Stimulated activated CD4-positive, alpha-beta T cell treated with anti-CD3 and anti-CD28 coated beads, Interleukin-4, amount 100 ng/mL, for 4 hours (primary cell): ENCODE measurements around the gene SLTM.
A peak's percentile ranks its signal among the peaks of the same experiment; 100 is the strongest.
"Not testable (repeated sequence)": the region's sequence is repeated elsewhere in the genome, so short reads cannot be mapped to it uniquely, and the experiment has no call there.

Source experiments
- DNase-seq, 2 experiments: peaks; one replicate each; pipeline ENCODE4 v3.0.0-alpha.2; 2020

The SLTM gene

DNA sequence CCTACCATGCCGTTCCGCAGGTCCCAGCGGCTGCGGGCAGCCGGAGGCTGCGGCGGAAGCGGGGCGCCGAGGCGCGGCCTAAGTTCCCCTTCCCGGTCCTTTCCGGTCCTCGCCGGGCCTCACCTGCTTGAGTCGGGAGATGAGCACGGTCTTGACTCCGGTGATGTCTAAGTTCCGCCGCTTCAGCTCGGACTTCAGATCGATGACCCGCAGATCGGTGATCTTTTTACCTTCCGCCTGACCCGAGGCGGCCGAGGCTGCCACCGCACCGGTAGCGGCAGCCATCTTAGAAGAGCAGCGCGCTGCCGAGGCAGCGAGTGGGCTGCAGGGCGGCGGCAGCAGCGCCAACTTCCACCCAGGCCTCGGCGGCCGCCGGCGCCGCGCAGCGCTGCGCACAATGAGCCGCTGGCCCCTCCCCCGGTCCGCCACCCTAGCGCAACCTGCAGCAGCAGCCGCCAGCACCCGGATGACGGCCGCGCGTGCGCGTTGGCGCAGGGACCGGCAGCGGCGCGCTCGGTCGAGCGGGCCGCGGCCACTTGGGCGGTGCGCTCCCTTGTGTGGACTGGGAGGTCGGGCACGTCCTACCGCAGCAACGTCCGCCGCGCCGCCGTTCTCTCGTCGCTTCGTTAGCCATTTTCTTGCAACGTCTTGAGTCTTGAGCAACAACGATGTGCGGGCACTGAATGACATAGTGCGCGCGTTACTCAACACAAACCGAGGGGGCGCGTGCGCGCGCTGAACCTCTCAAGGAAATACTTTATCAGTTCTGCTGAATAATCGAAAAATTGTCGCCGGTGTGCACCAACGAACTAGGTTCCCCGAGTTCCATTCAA is at the start of gene SLTM:
SLTM (minus strand) TSS at position 399 of the 833 bp plus-strand sequence; CDS start at position 285, 114 bp downstream.
- peak; percentile 94 for DNase-seq

DNA sequence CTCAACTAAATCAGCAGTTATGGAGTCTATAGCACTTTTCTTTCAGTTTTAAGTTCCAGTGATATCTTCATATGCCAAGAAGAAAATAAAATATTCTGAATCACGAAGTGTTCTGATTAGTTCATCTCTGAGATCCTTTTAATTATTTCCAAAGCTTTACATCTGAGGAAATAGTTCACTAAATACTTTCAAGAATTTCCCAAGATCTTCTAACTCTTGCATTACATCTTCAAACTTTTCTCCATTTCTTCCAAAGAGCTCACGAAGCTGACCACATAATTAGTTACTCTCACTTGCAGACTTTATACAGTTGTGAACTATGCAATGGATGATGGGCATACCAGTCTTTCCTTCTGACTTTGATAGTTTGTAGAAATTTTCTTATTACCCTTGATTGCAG is 49.8 kb upstream of the SLTM start:
- DNase-seq: no peak

DNA sequence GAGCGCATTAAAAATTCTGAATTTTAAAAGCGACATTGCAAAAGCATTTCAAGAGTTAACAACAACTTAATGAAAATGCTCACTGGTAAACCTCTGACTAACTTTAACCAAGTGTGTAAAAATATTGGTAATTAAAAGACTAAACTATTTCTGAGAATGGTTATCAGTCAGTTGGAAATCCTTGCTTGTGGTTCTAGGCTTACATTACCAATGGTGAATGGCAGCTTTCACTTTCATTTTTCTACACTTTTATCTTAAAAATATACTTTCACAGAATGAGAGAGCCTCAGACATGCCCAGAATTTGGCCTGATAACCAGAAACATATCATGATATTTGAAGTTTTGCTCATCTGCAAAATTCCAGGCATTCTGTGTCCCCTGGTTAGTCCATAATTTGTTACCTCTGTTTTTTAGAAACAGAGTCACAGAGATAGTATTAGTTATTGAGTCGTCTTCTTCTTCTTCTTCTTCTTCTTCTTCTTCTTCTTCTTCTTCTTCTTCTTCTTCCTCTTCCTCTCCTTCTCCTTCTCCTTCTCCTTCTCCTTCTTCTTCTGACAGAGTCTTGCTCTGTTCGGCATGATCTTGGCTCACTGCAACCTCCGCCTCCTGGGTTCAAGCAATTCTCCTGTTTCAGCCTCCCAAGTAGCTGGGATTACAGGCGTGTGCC is 48.5 kb upstream of the SLTM start:
- no peak for DNase-seq

GRCh38 chr15:58980351-58980939 is 47.0 kb upstream of the SLTM start:
- no peak for DNase-seq

DNA sequence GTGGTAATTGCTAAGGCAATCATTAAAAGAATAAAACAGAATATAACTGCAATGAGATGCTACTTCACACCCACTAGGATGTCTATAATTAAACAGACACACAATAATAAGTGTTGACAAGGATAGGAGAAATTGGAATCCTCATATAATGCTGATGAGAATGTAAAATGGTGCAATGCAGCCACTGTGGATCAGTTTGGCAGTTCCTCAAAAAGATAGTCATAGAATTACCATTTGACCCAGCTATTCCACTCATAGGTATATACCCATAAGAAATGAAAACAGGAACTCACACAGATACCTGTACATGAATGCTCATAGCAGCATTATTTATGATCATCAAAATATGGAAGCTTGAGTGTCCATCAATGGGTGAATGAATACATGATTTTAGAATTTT is 44.4 kb upstream of the SLTM start:
- no peak for DNase-seq

GRCh38 chr15:58967479-58967878 is 34.0 kb upstream of the SLTM start:
- no peak for DNase-seq

DNA sequence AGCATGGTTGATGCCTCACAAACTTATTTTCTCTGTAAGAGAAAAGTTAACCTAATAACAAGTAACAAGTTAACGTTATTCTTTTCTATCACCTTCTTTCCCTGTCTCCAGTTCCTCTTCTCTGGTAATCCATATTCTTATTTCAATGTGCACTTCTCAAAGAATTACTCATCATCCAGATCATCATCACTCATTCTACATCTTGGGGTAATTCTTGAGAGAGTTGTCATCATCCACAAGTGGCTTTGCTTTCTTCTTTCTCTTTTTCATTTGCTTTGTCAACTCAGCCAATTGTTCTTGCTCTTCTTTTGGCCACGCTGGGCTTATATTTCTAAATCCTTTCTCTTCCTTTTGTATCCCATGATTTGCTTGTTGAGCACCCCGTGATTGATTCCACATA is 33.2 kb upstream of the SLTM start:
- DNase-seq: no peak

DNA sequence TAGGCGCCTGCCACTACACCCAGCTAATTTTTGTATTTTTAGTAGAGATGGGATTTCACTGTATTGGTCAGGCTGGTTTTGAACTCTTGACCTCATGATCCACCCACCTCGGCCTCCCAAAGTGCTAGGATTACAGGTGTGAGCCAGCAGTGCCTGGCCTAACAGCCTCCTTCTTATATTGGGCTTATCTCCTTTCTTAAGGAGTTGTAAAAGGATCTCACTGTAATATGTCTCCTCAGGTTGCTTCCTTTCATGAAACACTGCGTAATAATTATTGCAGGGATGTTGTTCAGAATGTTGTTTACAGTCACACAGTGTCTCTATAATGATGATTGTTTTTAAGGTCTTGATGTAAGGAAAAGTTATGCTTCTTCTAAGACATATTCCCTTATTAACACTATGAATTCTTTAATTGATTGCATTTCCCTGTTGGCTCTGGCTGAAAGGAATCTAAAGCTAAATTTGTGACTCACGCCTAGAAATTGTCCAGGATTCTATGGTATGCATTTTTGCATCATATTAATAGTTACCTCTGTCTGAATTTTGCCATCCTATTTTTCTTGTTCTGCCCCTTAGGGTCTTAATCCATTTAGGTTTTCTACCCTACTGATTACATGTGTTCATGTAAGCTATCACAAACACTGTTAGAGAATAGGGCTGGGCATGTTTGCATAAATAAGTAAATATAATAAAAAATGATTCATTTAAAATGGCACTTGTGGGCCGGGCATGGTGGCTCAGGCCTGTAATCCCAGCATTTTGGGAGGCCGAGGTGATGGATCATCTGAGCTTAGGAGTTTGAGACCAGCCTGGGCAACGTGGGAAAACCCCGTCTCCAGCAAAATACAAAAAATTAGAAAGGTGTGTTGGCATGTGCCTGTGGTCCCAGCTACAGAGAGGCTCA is 29.4 kb upstream of the SLTM start:
- DNase-seq: no peak

GRCh38 chr15:58962136-58962535 is 28.7 kb upstream of the SLTM start:
- DNase-seq: no peak

GRCh38 chr15:58958811-58959210 is 25.3 kb upstream of the SLTM start:
- no peak for DNase-seq

DNA sequence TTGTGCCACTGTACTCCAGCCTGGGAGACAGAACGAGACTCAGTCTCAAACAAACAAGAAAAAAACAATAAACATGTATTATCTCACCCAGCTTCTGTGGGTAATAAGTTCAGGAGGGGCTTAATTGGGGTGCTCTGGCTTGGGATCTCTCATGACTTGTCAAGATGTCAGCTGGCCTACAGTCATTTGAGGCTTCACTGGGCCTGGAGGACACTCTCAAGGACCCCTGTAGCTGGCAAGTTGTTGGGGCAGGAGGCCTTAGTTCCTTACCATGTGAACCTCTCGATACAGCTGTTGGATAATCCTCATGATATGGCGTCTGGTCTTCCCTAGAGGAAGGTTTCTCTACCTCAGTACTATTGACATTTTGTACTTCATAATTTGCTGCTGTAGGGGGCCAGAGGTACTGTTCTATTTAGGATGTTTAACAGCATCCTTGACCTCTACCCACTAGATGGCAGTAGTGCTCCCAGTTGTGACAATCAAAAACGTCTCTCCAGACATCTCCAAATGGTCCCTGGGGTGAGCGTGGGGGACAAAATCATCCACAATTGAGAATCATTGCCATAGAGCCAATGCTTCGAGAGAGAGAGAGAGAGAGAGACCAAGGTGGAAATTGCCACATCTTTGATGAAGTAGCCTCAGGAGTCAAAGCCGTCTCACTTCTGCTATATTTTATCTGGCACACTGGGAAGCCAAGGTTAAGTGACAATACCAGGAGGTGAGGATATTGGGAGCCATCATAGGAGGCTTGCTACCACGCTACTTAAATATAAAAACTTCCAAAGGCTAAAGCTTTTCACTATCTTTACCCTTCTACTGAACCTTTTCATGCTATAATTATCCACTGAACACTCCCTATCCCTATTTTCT is 23.9 kb upstream of the SLTM start:
- peak; percentile 23 to 42 for DNase-seq

DNA sequence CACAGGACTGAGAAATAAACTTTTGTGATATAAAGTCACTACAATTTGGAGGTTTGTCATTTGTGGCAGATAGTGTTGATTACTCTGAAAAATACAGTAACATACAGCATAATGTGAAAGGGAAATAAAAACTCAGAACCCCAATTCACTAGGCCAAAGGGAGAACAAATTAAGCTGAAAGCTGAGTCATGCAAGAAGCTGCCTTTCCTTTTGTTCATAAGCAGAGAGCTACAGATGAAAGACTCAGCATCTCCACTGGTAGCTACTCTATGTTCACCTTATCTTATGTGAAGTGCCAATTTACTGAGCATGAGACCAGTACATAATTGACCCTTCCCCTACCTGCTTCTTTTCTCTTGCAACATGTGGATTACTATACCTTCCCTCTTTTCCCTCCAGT is 19.3 kb upstream of the SLTM start:
- no peak for DNase-seq

- no peak for DNase-seq
These were observed 18.0 kb upstream of the SLTM start for GRCh38 chr15:58951388-58952007.

DNA sequence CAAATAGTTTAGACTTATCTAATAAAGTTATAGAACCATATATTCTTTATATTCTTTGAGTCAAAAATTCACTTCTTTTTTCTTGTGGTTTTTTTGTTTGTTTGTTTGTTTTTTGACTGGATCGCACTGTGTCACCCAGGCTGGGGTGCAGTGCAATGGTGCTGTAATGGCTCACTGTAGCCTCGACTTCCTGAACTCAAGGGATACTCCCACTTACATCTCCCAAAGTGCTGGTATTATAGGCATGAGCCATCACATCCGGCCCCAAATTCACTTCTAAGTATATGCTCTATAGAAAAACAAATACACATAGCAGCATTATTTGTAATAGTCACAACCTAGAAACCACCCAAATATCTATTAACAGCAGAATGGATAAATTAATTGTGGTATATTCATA is 13.7 kb upstream of the SLTM start:
- no peak for DNase-seq

DNA sequence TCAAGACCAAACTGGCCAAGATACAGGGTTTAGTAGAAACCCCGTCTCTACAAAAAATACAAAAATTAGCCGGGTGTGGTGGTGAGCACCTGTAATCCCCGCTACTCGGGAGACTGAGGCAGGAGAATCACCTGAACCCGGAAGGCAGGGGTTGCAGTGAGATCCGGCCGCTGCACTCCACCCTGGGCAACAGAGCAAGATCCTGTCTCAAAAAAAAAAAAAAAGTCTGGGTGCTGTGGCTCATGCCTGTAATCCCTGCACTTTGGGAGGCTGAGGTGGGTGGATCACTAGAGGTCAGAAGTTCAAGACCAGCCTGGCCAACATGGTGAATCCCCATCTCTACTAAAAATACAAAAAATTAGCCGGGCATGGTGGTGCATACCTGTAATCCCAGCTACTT is 1.5 kb upstream of the SLTM start:
- not testable (repeated sequence) for DNase-seq

DNA sequence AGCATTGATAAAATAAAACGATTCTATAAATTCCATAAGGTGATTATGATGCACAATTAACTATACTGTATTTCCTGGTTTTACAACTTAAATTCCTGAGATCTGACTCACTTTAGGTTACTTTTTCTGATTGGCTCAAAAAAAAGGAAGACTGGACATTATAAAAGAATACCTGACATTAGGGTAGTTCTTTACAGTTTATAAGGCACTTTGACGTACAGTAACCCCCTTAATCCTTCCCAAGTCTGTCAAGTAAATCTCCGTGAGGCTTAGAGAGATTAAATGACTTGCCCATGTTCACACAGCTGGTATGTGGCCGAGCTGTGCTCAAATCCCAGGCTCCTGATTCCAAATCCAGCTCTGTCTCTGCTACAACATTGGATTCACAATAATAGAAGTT is 1.0 kb upstream of the SLTM start:
- DNase-seq: no peak

GRCh38 chr15:58934114-58934447 is 602 bp upstream of the SLTM start:
- DNase-seq: no peak

DNA sequence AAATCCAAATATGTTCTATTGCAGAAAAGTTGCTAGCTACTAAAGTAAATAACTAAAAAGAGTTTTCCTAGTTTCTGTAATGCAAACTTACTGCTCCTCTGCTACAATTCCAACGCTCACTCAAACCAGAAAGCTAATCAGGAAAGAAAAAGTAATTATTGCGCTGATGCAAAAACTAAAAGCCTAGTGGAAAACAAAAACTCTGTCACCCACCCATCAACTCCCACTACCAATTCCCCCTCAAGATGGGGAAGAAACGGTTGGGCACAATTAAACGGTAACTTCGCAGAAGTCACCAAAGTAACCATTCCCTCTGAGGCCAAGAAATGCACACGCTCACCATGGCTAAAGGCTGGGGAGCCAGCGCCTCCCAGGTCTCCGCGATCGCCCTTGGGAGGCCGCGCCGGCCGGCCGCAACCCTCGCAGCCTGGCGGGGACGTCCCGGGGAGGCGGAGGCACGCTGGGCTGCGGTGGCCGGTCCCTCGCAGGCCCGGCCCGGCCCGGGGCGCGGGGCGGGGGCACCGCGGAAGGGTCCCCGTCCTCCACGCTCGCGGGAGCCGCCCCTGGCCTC is 684 bp downstream of the SLTM start:
- DNase-seq: no peak

DNA sequence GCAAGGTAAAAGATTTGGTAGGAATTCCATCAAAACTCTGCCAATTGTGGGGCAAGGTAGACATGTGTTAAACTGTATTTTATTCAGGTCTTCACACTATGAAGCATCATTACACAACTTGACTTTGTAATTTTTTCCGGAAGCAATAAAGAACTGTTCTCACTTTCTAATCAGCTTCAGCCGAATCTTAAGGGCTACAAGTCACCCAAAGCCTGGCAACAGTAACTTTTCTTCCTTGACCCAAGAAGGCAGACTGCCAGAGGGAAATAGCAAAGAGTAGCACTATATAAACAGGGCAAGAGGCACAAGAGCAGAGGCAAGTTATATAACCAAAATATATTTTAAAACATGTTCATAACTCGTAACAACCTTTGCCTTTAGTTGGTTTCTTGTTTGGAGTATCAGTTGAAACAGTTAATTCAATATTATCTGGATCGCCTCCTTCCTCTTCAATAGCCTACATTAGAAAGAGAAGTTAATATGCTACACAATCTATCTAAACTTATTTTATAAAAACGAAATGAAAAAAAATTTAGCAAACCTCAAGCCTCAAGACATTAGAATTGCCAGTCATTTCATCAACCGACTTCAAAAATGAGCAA is 1.4 kb downstream of the SLTM start:
- no peak for DNase-seq

DNA sequence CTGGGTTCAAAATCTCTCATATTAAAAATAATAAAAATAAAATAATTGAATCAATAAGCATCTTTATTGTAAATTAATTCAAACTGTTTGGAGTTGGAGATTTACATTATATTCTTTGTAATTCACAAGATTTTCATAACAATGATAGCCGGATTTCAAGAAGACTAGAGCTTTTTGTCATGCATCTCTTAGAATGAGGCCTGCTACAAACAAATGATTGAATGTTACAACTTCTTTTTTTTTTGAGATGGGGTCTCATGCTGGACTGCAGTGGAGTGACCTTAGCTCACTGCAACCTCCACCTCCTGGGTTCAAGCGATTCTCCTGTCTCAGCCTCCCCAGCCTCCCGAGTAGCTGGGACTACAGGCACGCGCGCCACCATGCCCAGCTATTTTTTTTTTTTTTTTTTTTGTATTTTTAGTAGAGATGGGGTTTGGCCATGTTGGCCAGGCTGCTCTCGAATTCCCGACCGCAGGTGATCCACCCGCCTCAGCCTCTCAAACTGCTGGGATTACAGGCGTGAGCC is 3.5 kb downstream of the SLTM start:
- no peak for DNase-seq

GRCh38 chr15:58926823-58927222 is 6.7 kb downstream of the SLTM start:
- DNase-seq: no peak
